Measurements from ENCODE around the gene UBE2J1. TPM values are rescaled to one million over a fixed set of nuclear protein-coding genes. Genes with fewer than 3 reads are reported as not detected.

UBE2J1 gene
- total and polyA plus RNA-seq, 10 of the 15 experiments (the other 5 are each of a cell fraction or from before 2014, with no cell fraction given) = 48.7 to 131 (median 90.0) TPM

GRCh38 chr6:89352278-89353117, at the start of gene UBE2J1 (continued):
- TF ChIP-seq ZBTB4 (CRISPR knock-in tag; IDR thresholded peaks at IDR 0.05) (no peak), SREBF2 (IDR thresholded peaks at IDR 0.05; ENCODE audit: low read length) (no peak), TCF12 (IDR thresholded peaks at IDR 0.05; ENCODE audit: low read depth, low read length) (peak; percentile 44; the same call in 1 of the 2 replicates), BRCA1 (IDR thresholded peaks at IDR 0.05; ENCODE audit: low read depth, low read length) (no peak), NBN (IDR thresholded peaks at IDR 0.05) (no peak; the same call in 1 of the 2 replicates), KLF5 (IDR thresholded peaks at IDR 0.05; ENCODE audit: partially characterized antibody) (no peak), EP300 (IDR thresholded peaks at IDR 0.05; ENCODE audit: borderline replicate concordance in 1 of 2, control insufficient read depth in 1 of 2, low read depth in 2 of 2, low read length in 2 of 2) (peak in 1 of 2 experiments; percentile 23; a peak in 1 of 4 replicates), POU2F2 (IDR thresholded peaks at IDR 0.05; ENCODE audit: borderline replicate concordance, low read depth, low read length) (no peak), TARDBP (IDR thresholded peaks at IDR 0.05; ENCODE audit: borderline replicate concordance) (no peak), ZNF274 (IDR thresholded peaks at IDR 0.05; ENCODE audit: insufficient read depth, insufficient read length) (no peak), SRF (IDR thresholded peaks at IDR 0.05; ENCODE audit: low read depth in 2 of 2, low read length in 2 of 2) (no peak), RFX5 (IDR thresholded peaks at IDR 0.05; ENCODE audit: low read depth, low read length) (no peak), MEF2A (IDR thresholded peaks at IDR 0.05; ENCODE audit: insufficient read depth, low read depth, low read length) (no peak), ATF3 (IDR thresholded peaks at IDR 0.05; ENCODE audit: borderline replicate concordance, extremely low read depth, low read depth, low read length) (no peak), ZBTB33 (IDR thresholded peaks at IDR 0.05) (no peak), IRF4 (IDR thresholded peaks at IDR 0.05; ENCODE audit: low read depth, low read length) (no peak), ETV6 (conservative IDR thresholded peaks at IDR 0.05 in 1 of 2, IDR thresholded peaks at IDR 0.05 in 1 of 2; ENCODE audit: borderline replicate concordance in 1 of 2, low read depth in 1 of 2) (0 out of 4 replicates have a peak, but pooled peaks of 1 of the 2 experiments have one; percentile 16), STAT1 (conservative IDR thresholded peaks at IDR 0.05) (no peak), ZNF384 (IDR thresholded peaks at IDR 0.05; ENCODE audit: borderline replicate concordance, low read depth, low read length) (no peak), SUPT20H (IDR thresholded peaks at IDR 0.05; ENCODE audit: borderline replicate concordance, control insufficient read depth, low read depth, low read length) (no peak), RUNX3 (IDR thresholded peaks at IDR 0.05; ENCODE audit: low read length) (no peak; the same call in 1 of the 2 replicates), IRF5 (IDR thresholded peaks at IDR 0.05; ENCODE audit: borderline replicate concordance) (no peak)
